HTR-8/SVneo (cell line): Measurements from ENCODE around the gene CSTF3.
"Not testable (repeated sequence)": the region's sequence is repeated elsewhere in the genome, so short reads cannot be mapped to it uniquely, and the experiment has no call there.

Source experiments
- DNase-seq: peaks from one replicate; pipeline ENCODE4 v3.0.0; 2011; ENCODE audit warnings: low spot score, mixed read lengths; ENCODE audit not compliant: insufficient read length
- FAIRE-seq: peaks from 2 replicates; lab custom pipeline; 2011; peaks lifted over from hg19 to GRCh38; lab: Jason Lieb, UNC

CSTF3 gene

GRCh38 chr11:33162831-33163230 lies 1.6 kb upstream of the CSTF3 start:
- FAIRE-seq = no peak

GRCh38 chr11:33160587-33160986 lies 693 bp downstream of the CSTF3 start:
- FAIRE-seq = no peak
- no peak for DNase-seq

More at GRCh38 chr11:33162831-33163230, 1.6 kb upstream of the CSTF3 start:
- DNase-seq = no peak

GRCh38 chr11:33160136-33160535 lies 1.1 kb downstream of the CSTF3 start:
- DNase-seq = peak; percentile 22
- no peak for FAIRE-seq

- not testable (repeated sequence) for FAIRE-seq, DNase-seq
Measured at GRCh38 chr11:33159378-33159867, 1.9 kb downstream of the CSTF3 start.

- FAIRE-seq (no peak), DNase-seq (no peak)
Measured at GRCh38 chr11:33158596-33159275, 2.5 kb downstream of the CSTF3 start.

- FAIRE-seq (no peak), DNase-seq (no peak)
Measured at GRCh38 chr11:33157103-33158027, 3.9 kb downstream of the CSTF3 start.

- no peak for FAIRE-seq
- no peak for DNase-seq
Measured at GRCh38 chr11:33151399-33151798, 9.9 kb downstream of the CSTF3 start.

- DNase-seq = no peak
- FAIRE-seq = no peak
Measured at GRCh38 chr11:33147559-33147958, 13.7 kb downstream of the CSTF3 start.

GRCh38 chr11:33135768-33136443 lies 25.4 kb downstream of the CSTF3 start:
- FAIRE-seq = no peak
- no peak for DNase-seq

GRCh38 chr11:33135216-33135615 lies 26.1 kb downstream of the CSTF3 start:
- FAIRE-seq (no peak), DNase-seq (no peak)

GRCh38 chr11:33134276-33134675 lies 27.0 kb downstream of the CSTF3 start:
- DNase-seq (no peak), FAIRE-seq (no peak)

- FAIRE-seq (no peak), DNase-seq (no peak)
Measured at GRCh38 chr11:33133761-33134160, 27.5 kb downstream of the CSTF3 start.

GRCh38 chr11:33132510-33132909 lies 28.8 kb downstream of the CSTF3 start:
- DNase-seq (no peak), FAIRE-seq (no peak)

GRCh38 chr11:33128739-33129138 lies 32.5 kb downstream of the CSTF3 start:
- DNase-seq (no peak), FAIRE-seq (no peak)

- DNase-seq = no peak
- peak; percentile 16 for FAIRE-seq
Measured at GRCh38 chr11:33125611-33126010, 35.7 kb downstream of the CSTF3 start.

- DNase-seq (no peak), FAIRE-seq (no peak)
Measured at GRCh38 chr11:33125025-33125424, 36.3 kb downstream of the CSTF3 start.

- FAIRE-seq = not testable (repeated sequence)
Measured at GRCh38 chr11:33122696-33123095, 38.6 kb downstream of the CSTF3 start.

GRCh38 chr11:33116535-33116934 lies 44.7 kb downstream of the CSTF3 start:
- FAIRE-seq = no peak
- DNase-seq = no peak

More at GRCh38 chr11:33122696-33123095, 38.6 kb downstream of the CSTF3 start:
- DNase-seq = not testable (repeated sequence)

- DNase-seq (no peak), FAIRE-seq (no peak)
Measured at GRCh38 chr11:33110083-33110482, 51.2 kb downstream of the CSTF3 start.

- DNase-seq = no peak
Measured at GRCh38 chr11:33109294-33109895, 51.9 kb downstream of the CSTF3 start.

More at GRCh38 chr11:33109294-33109895, 51.9 kb downstream of the CSTF3 start:
- no peak for FAIRE-seq
